Measurements from ENCODE around the gene ETFB.

ETFB gene

DNA sequence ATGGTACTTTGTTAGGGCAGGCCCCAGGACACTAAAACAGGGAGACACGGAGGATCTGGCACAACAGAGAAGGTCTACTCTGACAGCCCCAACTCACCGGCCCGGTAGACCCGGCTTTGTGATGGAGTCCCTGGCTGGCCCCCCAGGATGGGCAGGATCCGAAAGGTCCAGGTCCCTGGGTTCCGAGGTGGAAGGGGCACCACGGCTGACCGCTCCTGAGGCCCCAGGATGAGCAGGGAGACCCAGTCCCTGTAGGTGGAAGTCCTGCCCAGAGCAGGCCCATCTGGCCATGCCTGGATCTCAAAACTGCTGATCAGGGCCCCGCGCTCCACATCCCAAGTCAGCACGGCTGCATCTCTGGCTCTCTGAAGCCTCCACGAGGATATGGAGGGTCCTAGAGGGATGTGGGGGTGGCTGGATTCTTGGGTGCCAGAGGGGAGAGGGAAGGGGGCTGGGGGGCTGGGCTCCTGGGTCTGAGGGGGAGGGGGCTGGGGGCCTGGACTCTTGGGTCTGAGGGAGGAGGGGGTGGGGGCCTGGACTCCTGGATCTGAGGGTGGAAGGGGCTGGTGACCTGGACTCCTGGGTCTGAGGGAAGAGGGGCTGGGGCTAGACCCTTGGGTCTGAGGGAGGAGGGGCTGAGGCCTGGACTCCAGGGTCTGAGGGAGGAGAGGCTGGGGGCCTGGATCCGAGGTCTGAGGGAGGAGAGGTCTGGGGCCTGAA lies 28.9 kb downstream of the ETFB start:
- no peaks in the 10 kb centered on the region for H3K9me3 ChIP-seq
- DNase-seq (ENCODE audit: low spot score in 2 of 2), result no peak
- in situ Hi-C loops (cut with MboI; ENCODE audit: low sequenced_read_pairs), result no loop called here
- peaks cover 8% of the 10 kb centered on the region for H3K4me1 ChIP-seq
- no peaks in the 10 kb centered on the region for H3K27me3 ChIP-seq (ENCODE audit: low read depth)
- no peak overlapping the region for H3K4me3 ChIP-seq
- no peaks in the 10 kb centered on the region for H3K36me3 ChIP-seq (replicated peaks)

DNA sequence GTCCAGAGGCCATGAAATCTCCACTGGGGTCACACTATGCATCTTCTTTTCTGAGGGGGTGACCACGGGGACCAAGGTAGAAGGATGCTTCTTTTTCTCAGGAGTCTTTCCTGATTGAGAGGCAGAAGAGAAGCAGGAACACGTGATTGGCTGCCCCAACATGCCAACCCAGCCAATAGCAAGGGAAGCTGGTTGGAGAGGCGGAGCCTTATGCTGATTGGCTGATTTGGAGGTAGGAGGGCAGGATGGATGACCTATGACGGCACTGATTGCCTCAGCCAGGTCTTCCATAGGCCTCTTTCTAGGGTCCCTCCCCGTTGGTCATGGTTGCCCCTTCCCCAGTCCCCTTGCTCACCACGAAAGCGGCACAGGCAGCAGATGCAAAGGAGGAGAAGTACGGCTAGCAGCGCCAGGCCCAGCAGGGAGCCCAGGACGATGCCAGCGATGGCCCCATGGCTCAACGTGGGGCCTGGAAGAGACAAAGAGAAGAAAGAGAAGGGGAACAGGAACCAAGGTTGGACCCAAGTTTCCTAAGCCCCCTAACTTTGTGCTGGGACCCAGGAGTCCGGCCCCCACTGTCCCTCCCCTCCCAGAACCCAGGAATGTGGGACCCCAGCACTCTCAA lies 32.2 kb downstream of the ETFB start:
- no peaks in the 10 kb centered on the region for H3K4me1 ChIP-seq
- no peaks in the 10 kb centered on the region for H3K36me3 ChIP-seq (replicated peaks)
- DNase-seq (ENCODE audit: low spot score in 2 of 2), result no peak
- H3K9me3 ChIP-seq, result no peaks in the 10 kb centered on the region
- H3K4me3 ChIP-seq, result no peak overlapping the region
- no peaks in the 10 kb centered on the region for H3K27me3 ChIP-seq (ENCODE audit: low read depth)
- in situ Hi-C loops (cut with MboI; ENCODE audit: low sequenced_read_pairs), result no loop called here

DNA sequence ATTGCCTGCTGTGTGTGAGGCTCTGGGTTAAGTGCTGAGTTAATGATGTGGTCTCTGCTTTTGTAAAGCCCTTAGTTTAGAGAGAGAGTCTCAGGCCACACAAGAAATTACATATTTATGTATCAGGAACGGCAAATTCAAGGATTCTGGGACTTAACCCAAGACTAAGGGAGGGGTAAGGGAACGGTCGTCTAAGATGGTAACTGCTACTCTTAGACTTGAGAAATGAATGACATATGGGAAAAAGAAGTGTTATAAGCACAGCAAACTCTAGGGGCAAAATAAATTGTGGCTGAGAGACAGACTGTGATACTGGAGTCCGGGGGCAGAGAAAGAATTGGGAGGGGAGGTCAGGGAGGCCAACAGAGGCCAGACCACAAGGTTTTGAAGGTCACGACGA lies 34.5 kb downstream of the ETFB start:
- H3K9me3 ChIP-seq, result no peaks in the 10 kb centered on the region
- no peak overlapping the region for H3K4me3 ChIP-seq
- no peak for DNase-seq (ENCODE audit: low spot score in 2 of 2)
- in situ Hi-C loops (cut with MboI; ENCODE audit: low sequenced_read_pairs), result no loop called here
- no peaks in the 10 kb centered on the region for H3K4me1 ChIP-seq
- no peaks in the 10 kb centered on the region for H3K27me3 ChIP-seq (ENCODE audit: low read depth)
- H3K36me3 ChIP-seq (replicated peaks), result no peaks in the 10 kb centered on the region

DNA sequence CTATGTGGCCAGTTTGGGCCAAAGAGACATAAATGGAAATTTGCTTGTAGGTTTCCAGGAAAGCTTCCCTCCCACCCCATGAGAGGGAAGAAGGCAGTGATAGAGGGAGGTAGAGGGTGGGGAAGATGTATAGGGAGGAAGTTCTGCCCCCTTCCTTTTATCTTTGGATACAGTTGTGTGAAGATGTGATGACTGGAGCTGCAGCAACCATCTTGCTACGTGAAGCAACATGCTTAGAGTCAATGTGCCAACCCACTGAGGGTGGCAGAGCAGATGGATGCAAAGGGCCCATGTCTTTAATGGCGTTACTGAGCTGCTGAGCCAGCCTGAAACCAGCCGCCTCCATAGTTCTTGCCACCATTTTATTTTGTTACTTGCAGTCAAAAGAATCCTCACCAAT lies 35.0 kb downstream of the ETFB start:
- Histone ChIP-seq H3K4me3 (no peak overlapping the region), H3K27me3 (ENCODE audit: low read depth) (0 out of 2 replicates have a peak, but pooled peaks cover under 1% of the 10 kb centered on the region), H3K36me3 (replicated peaks) (no peaks in the 10 kb centered on the region), H3K9me3 (no peaks in the 10 kb centered on the region), H3K4me1 (no peaks in the 10 kb centered on the region)
- no peak for DNase-seq (ENCODE audit: low spot score in 2 of 2)
- in situ Hi-C loops (cut with MboI; ENCODE audit: low sequenced_read_pairs), result no loop called here

DNA sequence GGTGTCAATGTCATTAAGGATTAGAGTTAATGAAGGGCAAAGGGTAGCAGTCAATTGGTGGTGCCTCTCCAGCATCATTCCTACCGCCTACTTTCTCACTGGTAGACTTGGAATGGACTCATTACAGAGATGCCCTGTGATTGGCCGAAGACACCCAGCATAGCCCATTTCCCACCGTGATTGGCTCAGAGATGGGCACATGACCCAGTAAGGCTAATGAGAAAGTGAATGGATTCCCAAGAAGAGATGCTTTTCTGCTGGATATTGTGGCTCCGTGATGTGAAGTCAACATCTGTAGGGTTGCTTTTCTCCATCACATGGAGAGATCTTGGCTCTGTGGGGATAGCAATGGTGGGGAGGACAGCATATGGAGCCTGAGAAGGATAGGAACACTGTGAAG lies 35.8 kb downstream of the ETFB start:
- H3K9me3 ChIP-seq, result no peaks in the 10 kb centered on the region
- no peaks in the 10 kb centered on the region for H3K4me1 ChIP-seq
- no peak for DNase-seq (ENCODE audit: low spot score in 2 of 2)
- in situ Hi-C loops (cut with MboI; ENCODE audit: low sequenced_read_pairs), result no loop called here
- peaks cover 7% of the 10 kb centered on the region; the same call in 1 of the 2 replicates for H3K27me3 ChIP-seq (ENCODE audit: low read depth)
- H3K36me3 ChIP-seq (replicated peaks), result no peaks in the 10 kb centered on the region
- H3K4me3 ChIP-seq, result no peak overlapping the region

DNA sequence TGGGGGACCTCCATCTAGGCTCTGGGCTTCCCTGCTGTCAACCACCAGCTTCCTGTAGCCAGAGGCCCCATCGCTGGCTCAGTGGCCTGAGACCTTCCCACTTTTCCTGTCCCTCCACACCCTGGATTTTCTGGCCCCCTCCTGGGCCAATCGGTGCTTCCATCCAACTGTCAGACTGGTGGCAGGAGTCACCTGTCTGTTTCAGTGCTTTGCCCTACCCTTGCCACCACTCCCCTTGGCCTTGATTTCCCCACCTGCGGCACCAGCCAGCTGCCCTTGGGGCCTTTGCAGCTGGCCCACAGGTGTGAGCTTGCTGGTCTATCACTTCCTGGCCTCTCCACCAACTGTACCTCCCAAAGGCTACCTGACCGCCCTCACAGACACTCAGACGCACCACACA lies 36.8 kb downstream of the ETFB start:
- no peak for DNase-seq (ENCODE audit: low spot score in 2 of 2)
- Histone ChIP-seq H3K4me1 (no peaks in the 10 kb centered on the region), H3K36me3 (replicated peaks) (no peaks in the 10 kb centered on the region), H3K4me3 (no peak overlapping the region), H3K9me3 (no peaks in the 10 kb centered on the region), H3K27me3 (ENCODE audit: low read depth) (peaks cover 7% of the 10 kb centered on the region; the same call in 1 of the 2 replicates)
- in situ Hi-C loops (cut with MboI; ENCODE audit: low sequenced_read_pairs), result no loop called here

DNA sequence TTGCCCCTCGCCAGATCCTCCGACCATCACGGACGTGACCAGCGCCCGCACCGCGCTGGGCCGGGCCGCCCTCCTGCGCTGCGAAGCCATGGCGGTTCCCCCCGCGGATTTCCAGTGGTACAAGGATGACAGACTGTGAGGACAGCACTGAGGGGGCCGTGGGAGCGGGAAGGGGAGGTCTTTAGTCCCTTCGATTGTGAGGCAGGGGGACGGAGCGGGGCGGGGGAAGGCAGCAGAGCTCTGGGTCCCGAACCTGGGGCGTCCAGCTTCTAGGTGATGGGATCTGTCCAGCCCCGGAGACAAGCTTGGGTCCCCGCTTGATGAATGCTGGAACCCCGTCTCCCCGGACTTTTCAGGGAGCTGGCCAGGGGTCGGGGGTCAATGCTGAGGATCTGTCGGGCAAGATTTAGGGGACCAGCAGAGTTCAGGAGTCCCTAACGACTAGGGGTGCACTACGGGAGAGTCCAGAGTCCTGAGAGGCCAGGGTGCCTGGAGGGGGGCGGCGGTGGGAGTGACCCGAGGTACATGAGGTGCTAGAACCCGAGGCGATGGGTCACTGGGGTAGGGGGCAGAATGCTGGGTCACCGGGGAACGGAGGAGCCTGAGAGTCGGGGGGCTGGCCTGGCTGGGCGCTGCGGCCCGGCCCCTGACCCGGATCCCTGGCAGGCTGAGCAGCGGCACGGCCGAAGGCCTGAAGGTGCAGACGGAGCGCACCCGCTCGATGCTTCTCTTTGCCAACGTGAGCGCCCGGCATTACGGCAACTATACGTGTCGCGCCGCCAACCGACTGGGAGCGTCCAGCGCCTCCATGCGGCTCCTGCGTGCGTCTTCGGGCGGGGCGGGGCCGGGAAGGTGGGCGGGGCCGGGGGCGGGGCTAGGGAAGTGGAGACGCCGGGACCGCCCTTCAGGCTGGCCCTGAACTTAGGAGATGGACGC lies 38.9 kb downstream of the ETFB start:
- H3K9me3 ChIP-seq, result no peaks in the 10 kb centered on the region
- peak; percentile 37 to 82 for DNase-seq (ENCODE audit: low spot score in 2 of 2)
- in situ Hi-C loops (cut with MboI; ENCODE audit: low sequenced_read_pairs), result no loop called here
- H3K4me3 ChIP-seq, result peak overlapping the region; percentile 30
- peaks cover 16% of the 10 kb centered on the region for H3K27me3 ChIP-seq (ENCODE audit: low read depth)
- no peaks in the 10 kb centered on the region for H3K4me1 ChIP-seq
- no peaks in the 10 kb centered on the region for H3K36me3 ChIP-seq (replicated peaks)

DNA sequence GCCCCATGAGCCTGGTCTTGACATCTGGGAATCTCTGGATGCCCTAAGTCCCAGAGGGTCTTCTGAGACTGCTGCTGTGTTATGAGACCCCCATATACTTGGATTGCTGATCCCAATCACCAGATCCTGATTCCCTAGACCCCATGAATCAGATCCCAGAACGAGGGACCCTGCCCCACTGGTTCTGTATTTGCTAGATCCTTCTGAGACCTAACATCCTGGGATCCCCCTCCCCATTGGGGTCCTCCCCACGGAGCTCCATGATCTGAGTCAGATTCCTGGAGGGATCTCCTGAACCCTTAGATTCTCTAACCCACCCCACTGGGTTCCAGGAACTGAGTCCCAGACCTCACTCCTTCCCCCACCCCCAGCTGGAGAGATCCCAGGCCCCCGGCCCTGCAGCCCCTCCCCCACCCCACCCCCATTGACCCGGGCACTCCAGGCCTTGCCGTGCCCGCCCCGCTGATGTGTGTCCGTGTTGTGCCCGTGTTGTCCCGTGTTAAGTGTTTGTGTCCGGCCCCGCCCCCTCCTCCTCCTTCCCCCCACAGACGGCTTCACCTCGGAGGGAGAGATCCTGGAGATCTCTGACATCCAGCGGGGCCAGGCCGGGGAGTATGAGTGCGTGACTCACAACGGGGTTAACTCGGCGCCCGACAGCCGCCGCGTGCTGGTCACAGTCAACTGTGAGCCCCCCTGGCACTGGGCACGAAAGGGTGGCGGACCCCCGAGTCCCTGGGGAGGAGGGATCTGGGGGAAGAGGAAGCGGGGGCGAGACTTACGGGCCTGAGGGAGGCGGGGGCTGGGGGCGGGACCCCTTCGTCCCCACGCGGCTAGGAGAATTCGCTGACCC lies 39.7 kb downstream of the ETFB start:
- peaks cover 16% of the 10 kb centered on the region for H3K27me3 ChIP-seq (ENCODE audit: low read depth)
- in situ Hi-C loops (cut with MboI; ENCODE audit: low sequenced_read_pairs), result no loop called here
- no peaks in the 10 kb centered on the region for H3K4me1 ChIP-seq
- no peak overlapping the region for H3K4me3 ChIP-seq
- no peak for DNase-seq (ENCODE audit: low spot score in 2 of 2)
- no peaks in the 10 kb centered on the region for H3K9me3 ChIP-seq
- H3K36me3 ChIP-seq (replicated peaks), result no peaks in the 10 kb centered on the region

DNA sequence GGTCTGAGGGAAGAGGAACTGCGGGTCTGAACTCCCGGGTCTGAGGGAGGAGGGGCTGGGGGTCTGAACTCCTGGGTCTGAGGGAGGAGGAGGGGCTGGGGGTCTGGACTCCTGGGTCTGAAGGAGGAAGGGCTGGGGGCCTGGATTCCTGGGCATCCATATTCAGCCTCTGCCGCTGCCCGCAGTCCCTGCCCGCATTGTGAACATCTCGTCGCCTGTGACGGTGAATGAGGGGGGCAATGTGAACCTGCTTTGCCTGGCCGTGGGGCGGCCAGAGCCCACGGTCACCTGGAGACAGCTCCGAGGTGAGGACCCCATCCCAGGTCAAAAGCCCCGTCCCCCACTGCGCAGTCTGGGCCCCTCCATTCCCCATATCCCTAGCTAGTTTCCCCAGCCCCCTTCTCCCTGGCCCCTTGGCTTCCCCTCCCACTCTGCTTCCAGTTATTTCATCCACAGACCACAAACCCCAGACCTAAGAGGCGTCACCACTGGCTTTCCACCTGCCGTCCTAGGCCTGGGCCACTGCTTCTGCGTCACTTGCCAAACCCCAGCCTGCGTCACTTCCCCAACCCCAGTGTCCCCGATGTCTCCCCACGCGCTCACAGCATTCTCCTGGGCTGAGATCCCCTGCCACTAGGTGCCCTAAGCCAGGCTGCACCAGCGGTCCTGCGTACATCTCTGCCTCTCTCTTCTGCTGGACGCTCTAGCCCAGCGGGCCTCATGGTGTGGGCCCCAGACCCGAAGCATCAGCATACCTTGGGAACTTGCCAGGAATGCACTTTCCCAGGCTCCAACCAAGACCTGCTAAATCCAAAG lies 40.8 kb downstream of the ETFB start:
- Histone ChIP-seq H3K36me3 (replicated peaks) (no peaks in the 10 kb centered on the region), H3K9me3 (no peaks in the 10 kb centered on the region), H3K27me3 (ENCODE audit: low read depth) (peaks cover 16% of the 10 kb centered on the region), H3K4me3 (no peak overlapping the region), H3K4me1 (no peaks in the 10 kb centered on the region)
- in situ Hi-C loops (cut with MboI; ENCODE audit: low sequenced_read_pairs), result no loop called here
- DNase-seq (ENCODE audit: low spot score in 2 of 2), result no peak

DNA sequence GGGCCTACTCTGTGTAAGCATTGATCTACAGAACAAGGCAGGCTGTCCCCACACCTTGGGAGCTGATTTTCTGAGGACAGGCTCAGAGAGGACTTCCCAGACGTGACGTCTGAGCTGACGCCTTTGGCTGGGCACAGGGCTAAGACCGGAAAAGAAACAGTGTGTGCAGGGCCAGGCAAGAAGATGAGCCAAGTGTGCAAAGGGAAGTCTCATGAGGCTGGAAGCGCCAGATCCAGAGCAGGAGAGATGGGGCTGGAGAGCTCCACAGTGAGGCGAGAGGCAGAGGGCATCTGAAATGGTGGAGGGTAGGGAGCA lies 42.1 kb downstream of the ETFB start:
- H3K27me3 ChIP-seq (ENCODE audit: low read depth), result peaks cover 16% of the 10 kb centered on the region
- in situ Hi-C loops (cut with MboI; ENCODE audit: low sequenced_read_pairs), result no loop called here

DNA sequence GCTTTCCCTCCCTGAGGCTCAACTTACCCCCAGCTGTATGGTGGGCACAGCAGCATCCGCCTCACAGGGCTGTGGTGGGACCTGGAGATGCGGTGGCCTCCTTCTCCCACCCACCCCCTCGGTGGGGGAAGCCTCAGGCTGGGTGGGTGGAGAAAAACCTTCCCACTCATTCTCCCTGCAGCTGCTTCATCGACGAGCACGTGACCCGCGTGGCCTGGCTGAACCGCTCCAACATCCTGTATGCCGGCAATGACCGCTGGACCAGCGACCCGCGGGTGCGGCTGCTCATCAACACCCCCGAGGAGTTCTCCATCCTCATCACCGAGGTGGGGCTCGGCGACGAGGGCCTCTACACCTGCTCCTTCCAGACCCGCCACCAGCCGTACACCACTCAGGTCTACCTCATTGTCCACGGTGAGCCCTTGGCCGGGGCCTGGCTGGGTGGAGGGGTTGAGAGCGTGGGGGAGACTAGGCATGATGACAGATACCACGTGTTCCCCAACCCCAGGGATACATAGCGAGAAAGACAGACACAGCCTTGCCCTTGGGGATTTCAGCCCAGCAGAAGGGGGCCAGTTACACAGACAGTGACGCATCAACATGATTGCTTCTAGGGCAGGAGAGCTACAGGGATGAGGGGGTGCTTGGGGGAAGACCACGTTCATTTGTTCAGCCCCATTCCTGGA lies 42.6 kb downstream of the ETFB start:
- in situ Hi-C loops (cut with MboI; ENCODE audit: low sequenced_read_pairs), result no loop called here
- H3K4me3 ChIP-seq, result no peak overlapping the region
- H3K36me3 ChIP-seq (replicated peaks), result no peaks in the 10 kb centered on the region
- no peaks in the 10 kb centered on the region for H3K9me3 ChIP-seq
- no peaks in the 10 kb centered on the region for H3K4me1 ChIP-seq
- H3K27me3 ChIP-seq (ENCODE audit: low read depth), result peaks cover 16% of the 10 kb centered on the region
- DNase-seq (ENCODE audit: low spot score in 2 of 2), result no peak

More for the DNA sequence above, 42.1 kb downstream of the ETFB start:
- Histone ChIP-seq H3K9me3 (no peaks in the 10 kb centered on the region), H3K36me3 (replicated peaks) (no peaks in the 10 kb centered on the region), H3K4me3 (no peak overlapping the region), H3K4me1 (no peaks in the 10 kb centered on the region)
- DNase-seq (ENCODE audit: low spot score in 2 of 2), result no peak

DNA sequence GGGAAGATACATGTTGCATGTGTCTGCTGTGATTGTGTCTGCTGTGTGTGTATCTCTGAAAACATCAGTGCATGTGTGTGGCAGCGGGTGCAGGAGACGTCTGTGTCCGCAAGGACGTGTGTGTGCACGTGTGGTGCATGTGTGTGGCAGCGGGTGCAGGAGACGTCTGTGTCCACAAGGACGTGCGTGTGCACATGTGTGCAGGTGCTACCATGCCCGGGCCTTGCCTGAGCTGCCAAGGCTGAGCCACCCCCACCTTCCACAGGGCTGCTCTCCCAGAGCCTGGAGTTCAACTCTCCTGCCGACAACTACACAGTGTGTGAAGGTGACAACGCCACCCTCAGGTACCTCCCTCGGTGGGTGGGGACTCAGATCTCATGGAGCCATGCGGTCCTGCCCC lies 44.4 kb downstream of the ETFB start:
- Histone ChIP-seq H3K4me3 (no peak overlapping the region), H3K4me1 (no peaks in the 10 kb centered on the region), H3K36me3 (replicated peaks) (no peaks in the 10 kb centered on the region), H3K27me3 (ENCODE audit: low read depth) (peaks cover 16% of the 10 kb centered on the region), H3K9me3 (no peaks in the 10 kb centered on the region)
- DNase-seq (ENCODE audit: low spot score in 2 of 2), result no peak
- in situ Hi-C loops (cut with MboI; ENCODE audit: low sequenced_read_pairs), result no loop called here

All from HAP-1 (cell line).